Stimulated activated CD4-positive, alpha-beta T cell treated with anti-CD3 and anti-CD28 coated beads, Interleukin-12 subunit alpha, Interleukin-12 subunit beta, amount 100 ng/mL, for 24 hours (primary cell): ENCODE measurements around the gene INSYN1.

ENCODE experiments used
- DNase-seq, 2 experiments: peaks; one replicate each; pipeline ENCODE4 v3.0.0-alpha.2; 2020; ENCODE audit warnings: low read depth in 2 of 2

INSYN1 gene

DNA sequence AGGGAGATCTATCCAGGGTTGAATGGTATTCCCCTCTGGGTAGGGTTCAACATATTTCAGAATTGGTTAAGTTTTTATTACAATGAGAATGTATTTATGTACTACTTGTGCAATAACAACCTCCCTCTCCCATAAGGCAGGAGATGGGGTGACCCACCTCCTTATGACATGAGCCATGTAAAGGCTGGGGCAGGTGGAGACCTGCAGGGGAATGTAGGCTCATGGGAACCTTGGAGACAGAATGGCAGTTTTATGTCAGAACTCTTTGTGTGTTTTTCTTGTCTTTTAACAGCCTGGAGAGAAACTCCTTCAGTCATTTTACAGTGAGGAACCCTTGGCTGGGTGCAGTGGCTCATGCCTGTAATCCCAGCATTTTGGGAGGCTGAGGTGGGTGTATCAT, 24.6 kb upstream of the INSYN1 start:
- no peak for DNase-seq

DNA sequence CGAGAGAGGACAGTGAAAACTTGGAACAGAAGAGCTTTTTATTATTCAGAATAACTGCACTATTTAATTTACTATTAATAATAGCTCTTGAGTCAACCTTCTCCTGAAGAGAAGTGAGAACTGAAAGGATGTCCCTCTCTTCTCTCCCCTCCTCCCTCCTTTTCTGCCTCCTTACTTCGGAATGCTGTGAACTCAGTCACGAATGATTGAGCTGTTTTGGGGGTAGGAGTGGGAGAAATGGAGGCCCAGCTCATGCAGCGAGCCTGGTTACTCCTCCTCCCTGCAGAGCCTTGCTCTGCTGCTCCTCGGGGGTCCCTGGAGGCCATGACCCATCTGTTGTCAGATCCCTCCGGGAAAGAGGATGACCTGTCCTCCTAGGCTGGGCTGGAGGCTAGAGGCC, 20.3 kb upstream of the INSYN1 start:
- DNase-seq: no peak

GRCh38 chr15:73771385-73772045, 18.4 kb upstream of the INSYN1 start:
- DNase-seq: no peak

DNA sequence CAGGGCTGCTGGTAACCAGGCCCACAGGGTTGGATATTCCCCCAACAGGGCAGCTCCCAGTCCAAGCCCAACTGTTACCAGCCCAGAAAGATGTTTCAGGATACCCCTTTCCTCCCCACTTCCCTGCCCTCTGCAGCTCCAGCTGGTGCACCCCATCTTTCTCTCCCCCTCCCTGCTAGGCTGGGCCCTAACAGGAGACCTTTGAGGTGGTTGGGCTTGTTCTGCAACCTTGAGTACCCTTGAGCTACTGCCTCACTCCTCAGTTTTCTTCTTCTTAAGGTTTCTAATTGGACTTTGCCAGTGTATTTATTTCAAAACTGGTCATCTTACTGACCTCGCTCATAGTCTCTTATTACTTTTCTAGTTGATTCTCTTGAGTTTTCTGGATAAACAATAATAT, 16.9 kb upstream of the INSYN1 start:
- no peak for DNase-seq

GRCh38 chr15:73767806-73768501, 14.8 kb upstream of the INSYN1 start:
- DNase-seq: no peak

DNA sequence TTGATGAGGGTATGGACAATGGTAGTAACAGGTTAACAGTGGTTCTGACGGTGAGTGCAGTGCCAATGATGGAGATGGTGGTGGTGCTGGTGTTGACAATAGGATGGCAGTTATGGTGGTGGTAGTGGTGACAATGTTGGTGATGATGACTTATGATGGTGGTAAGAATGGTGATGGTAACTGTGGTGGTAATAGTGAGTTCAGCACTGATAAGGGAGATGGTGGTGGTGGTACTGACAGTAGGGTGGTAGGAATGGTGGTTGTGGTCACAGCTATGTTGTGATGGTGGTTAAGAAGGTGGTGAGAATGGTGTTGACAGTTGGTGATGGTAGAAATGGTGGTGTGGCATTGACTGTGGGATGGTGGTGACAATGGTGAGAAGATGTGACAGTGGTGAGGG, 13.4 kb upstream of the INSYN1 start:
- no peak for DNase-seq

DNA sequence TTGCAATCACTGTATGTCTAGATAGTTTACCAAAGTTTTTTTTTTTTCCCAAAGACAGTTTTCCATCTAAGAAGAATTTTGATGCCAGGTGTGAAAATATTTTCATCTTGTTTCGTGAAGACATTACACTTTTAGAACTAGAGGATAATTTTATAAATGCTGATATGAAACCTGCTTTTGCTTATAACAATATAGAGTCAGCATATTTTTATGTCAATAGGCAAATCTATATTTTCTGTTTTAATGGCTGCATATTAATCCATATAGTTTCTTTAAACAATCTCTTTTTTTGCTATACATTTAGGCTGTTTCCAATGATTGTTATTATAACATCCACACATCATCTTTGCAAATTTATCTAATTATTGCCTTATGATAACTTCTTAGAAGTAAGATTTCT, 12.6 kb upstream of the INSYN1 start:
- no peak for DNase-seq

- no peak for DNase-seq
Measured at GRCh38 chr15:73763931-73764330, 10.8 kb upstream of the INSYN1 start.

DNA sequence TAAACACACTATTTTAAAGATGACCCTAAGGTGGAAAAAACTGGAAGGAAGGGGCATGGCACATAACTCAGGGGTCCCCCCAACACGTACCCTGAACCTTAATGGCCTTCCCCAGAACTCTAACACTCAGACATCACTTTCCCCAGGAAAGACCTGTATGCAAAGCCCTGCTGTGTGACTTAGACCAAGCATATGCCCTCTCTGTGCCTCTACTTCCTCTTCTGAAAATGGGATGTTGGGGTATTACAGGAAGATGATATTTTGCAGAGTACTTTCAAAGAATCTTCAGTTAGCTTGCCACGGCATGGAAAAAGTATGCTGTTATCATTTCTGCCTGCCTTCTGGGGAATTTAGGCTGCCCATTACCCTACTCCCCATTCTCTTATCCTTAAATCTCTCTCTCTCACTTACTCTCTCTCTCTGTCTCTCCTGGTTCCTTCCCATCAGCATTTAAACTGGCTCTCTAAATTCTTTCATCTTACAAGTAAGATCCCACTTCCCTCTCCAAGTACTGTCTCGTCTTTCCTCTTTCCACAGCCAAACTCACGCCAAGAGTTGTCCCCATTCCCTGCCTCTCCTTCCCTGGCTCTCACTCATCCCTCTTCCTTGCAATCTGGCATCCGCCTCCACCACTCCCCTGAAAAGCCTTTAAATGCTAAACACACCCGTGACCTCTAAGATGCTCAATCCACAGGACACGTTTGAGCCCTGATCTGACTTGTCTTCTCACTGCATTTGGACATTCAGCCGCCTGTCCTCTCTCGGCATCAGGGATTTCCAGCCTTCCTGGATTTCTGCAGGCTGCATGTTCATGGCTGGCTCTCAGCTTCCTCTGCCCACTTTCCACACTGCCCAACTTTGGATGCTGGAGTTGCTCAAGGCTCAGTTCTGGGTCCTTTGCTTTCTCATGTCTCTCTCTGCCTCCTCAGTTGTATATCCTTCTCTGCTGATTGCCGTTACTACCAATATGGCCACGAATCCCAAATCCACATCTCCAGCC, 7.5 kb upstream of the INSYN1 start:
- no peak for DNase-seq

- no peak for DNase-seq
Measured at GRCh38 chr15:73758461-73758860, 5.3 kb upstream of the INSYN1 start.

- no peak for DNase-seq
Measured at GRCh38 chr15:73757571-73757970, 4.4 kb upstream of the INSYN1 start.

DNA sequence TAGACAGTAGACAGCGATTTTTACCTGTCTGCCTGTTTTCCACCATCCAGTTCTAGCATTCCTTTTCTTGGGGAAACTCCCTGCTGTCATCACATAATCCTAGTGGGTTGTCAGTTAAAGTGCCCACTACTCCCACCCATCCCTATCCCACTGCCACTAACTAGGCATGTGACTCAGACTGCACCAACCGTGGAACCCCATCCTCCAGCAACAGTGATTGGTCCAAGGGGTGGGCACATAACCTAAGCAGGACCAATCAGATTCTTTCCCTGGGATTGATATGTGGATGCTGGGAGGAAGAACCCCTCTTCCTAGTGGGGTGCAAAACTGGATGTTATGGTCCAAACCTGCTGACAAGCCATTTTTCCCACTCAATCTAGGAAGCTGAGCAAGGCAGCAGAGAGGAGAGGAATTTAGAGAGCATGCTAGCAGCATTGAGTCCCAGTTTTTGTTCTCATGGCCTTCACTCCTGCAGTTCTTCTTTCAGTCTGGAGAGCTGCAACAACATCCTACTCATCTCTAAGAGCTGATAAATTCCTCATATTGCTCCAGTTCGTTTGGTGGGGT, 3.9 kb upstream of the INSYN1 start:
- no peak for DNase-seq

DNA sequence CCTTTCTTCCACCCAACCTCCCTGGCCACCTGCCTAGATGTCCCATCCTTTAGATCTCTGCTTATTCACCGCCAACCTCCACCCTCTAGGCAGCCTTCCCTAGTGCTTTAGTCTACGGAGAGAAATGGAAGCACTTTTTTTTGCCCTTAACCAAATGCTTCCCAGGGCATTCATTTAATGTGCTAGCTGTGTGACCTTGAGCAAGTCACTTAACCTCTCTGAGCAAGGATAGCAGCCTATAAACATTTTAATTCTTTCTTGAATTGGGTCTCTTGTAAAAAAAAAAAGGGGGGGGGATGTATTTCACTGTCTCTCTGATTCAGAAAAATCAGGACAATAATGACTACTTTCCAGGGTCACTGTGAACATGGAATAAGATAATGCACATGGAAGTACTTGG, 3.2 kb upstream of the INSYN1 start:
- DNase-seq: no peak

DNA sequence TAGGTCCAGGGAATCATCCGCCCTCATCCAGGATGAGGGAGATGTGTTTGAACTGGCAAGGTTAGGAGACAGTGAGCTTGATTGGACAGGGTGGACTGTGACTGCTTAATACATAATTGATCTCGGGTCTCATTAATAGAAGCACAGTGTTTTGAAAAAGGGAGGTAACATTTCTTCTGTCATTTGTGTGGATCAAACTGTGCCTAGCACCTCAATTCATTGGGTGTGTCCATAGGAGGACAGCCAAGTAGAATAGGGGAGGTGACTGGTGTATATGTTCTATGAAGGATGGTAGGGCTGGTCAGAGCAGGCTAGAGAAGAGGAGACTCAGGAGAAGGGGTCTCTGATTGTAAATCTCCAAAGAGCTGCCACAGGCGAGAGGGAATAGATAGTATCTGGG, 2.8 kb upstream of the INSYN1 start:
- no peak for DNase-seq

DNA sequence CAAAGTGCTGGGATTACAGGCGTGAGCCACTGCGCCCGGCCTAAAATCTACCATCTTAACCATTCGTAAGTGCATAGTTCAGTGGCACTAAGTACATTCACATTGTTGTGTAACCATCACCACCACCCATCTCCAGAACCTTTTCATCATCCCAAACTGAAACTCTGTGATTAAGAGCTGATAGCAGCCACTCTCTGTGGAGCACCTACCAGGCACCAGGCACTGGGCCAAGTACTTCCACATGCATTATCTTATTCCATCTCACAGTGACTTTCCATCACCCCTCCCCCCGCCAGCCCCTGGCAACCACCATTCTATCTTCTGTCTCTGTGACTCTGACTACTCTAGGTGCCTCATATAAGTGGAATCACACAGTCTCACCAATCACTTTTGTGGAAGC, 2.3 kb upstream of the INSYN1 start:
- DNase-seq: no peak

DNA sequence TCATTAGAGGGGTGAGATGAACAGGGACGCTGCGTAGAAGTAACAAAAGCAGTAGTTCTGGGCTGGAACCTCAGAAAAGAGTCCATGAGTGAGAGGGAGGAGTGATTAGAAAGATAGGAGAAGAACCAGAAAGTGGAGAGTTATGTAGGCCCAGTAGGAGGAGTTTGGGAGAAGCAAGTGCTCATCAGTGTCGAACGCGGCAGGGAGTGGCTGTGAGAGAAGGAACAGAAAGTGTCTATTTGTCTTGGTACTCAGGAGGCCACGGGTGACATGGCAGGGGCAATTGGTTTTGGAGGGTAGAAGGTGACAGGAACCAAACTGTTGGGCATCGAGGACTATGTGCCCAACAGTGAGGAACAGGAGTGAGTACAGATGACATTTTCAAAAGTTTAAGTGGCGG, 1.3 kb upstream of the INSYN1 start:
- no peak for DNase-seq

DNA sequence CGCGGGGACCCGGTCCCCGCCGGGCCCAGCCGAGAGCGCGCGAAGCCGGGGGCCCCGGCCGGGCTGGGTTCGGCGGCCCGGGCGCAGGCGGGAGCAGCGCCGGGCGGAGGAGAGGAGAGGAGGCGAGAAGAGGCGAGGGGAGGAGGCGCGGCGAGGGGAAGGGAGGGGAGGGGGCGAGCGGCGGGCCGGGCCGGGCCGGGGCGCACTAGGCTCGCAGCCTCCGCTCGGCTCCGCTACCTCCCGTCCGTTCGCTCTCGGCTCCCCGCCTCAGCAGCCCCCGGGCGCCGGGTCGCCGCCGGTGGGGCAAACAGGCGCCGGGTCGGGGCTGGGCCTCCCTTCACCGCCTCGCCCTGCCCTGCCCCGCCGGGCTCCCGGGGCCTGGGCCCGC, 351 bp downstream of the INSYN1 start:
- DNase-seq: no peak

GRCh38 chr15:73751899-73752805, 999 bp downstream of the INSYN1 start:
- no peak for DNase-seq

- no peak for DNase-seq
Measured at GRCh38 chr15:73751511-73751898, 1.6 kb downstream of the INSYN1 start.

- no peak for DNase-seq
Measured at GRCh38 chr15:73750951-73751350, 2.2 kb downstream of the INSYN1 start.

- no peak for DNase-seq
Measured at GRCh38 chr15:73750438-73750837, 2.7 kb downstream of the INSYN1 start.
